ENCODE data around the gene TEK. TPM values are rescaled to one million over a fixed set of nuclear protein-coding genes. Genes with fewer than 3 reads are reported as not detected.

Gene TEK
- total RNA-seq, 4 donors from 2014 or later = 9.8 to 20.0 (median 16.7) TPM

- H3K4me3 ChIP-seq = peak overlapping the region in 2 of 4 donors; percentile 19 to 27
- WGBS, 2 donors = 44 to 52% methylated on average over 2 of the region's 2 CpGs
- peaks cover 0 to 10% (median 7%) of the 10 kb centered on the region in 4 donors for H3K4me1 ChIP-seq
- H3K27ac ChIP-seq = peak overlapping the region in 2 of 4 donors; percentile 69 to 80
- no peaks in the 10 kb centered on the region for H3K27me3 ChIP-seq
- no peaks in the 10 kb centered on the region for H3K9me3 ChIP-seq
- DNase-seq (ENCODE audit: low spot score in 2 of 2) = no peak
- no peaks in the 10 kb centered on the region for H3K36me3 ChIP-seq
- TF ChIP-seq CTCF (IDR thresholded peaks at IDR 0.05) = no peak
- TF ChIP-seq EP300 (IDR thresholded peaks at IDR 0.05) = no peak
- TF ChIP-seq POLR2A (IDR thresholded peaks at IDR 0.05) = no peak
Observed at GRCh38 chr9:27109621-27110020, 596 bp downstream of the TEK start.

GRCh38 chr9:27110181-27110580 is 1.2 kb downstream of the TEK start:
- Histone ChIP-seq H3K36me3 (no peaks in the 10 kb centered on the region), H3K9me3 (no peaks in the 10 kb centered on the region), H3K27me3 (no peaks in the 10 kb centered on the region), H3K4me1 (peaks cover 0 to 10% (median 7%) of the 10 kb centered on the region in 4 donors), H3K4me3 (peak overlapping the region in 1 of 4 donors; percentile 27), H3K27ac (peak overlapping the region in 2 of 4 donors; percentile 69 to 80)
- whole genome bisulfite sequencing, 2 donors = 60 to 66% methylated on average over 4 of the region's 4 CpGs
- no peak for DNase-seq (ENCODE audit: low spot score in 2 of 2)
- TF ChIP-seq CTCF (IDR thresholded peaks at IDR 0.05) (no peak), POLR2A (IDR thresholded peaks at IDR 0.05) (no peak), EP300 (IDR thresholded peaks at IDR 0.05) (no peak)

GRCh38 chr9:27112235-27112634 is 3.2 kb downstream of the TEK start:
- no peak for DNase-seq (ENCODE audit: low spot score in 2 of 2)
- Histone ChIP-seq H3K4me3 (no peak overlapping the region), H3K27ac (peak overlapping the region in 1 of 4 donors; percentile 20), H3K9me3 (no peaks in the 10 kb centered on the region), H3K27me3 (no peaks in the 10 kb centered on the region), H3K4me1 (peaks cover 0 to 10% (median 7%) of the 10 kb centered on the region in 4 donors), H3K36me3 (no peaks in the 10 kb centered on the region)
- 71 to 81% methylated on average over 2 of the region's 2 CpGs for WGBS, 2 donors
- TF ChIP-seq POLR2A (IDR thresholded peaks at IDR 0.05) = no peak
- TF ChIP-seq CTCF (IDR thresholded peaks at IDR 0.05) = no peak
- no peak for TF ChIP-seq EP300 (IDR thresholded peaks at IDR 0.05)

- no peak overlapping the region for H3K4me3 ChIP-seq
- no peaks in the 10 kb centered on the region for H3K9me3 ChIP-seq
- TF ChIP-seq POLR2A (IDR thresholded peaks at IDR 0.05) (no peak), CTCF (IDR thresholded peaks at IDR 0.05) (no peak), EP300 (IDR thresholded peaks at IDR 0.05) (peak in 1 of 2 donors; percentile 44)
- no peaks in the 10 kb centered on the region for H3K27me3 ChIP-seq
- no peak for DNase-seq (ENCODE audit: low spot score in 2 of 2)
- H3K27ac ChIP-seq = peak overlapping the region in 1 of 4 donors; percentile 56
- no peaks in the 10 kb centered on the region for H3K36me3 ChIP-seq
- WGBS, 2 donors = 55 to 67% methylated on average over 10 of the region's 10 CpGs
- H3K4me1 ChIP-seq = no peaks in the 10 kb centered on the region
Observed at GRCh38 chr9:27117489-27118135, 8.6 kb downstream of the TEK start.

DNA sequence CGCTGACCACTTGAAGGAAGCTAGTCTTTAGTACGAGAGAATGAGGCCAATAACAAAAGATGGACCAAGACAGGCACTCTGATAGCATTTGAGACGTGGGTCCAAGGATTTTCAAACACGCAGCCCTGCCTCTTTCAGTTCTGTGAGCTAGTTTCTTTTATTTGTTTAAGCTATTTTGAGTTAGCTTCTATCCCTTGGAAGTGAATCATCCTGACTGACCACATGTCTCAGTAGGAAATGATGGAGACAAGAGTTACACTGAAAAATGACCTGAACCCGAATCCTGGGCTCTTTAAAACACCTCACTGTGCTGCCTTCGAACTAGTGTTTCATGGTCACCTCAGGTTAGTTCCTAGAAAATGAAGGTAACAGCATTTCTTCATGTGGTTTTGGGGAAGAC is 9.9 kb downstream of the TEK start:
- H3K27me3 ChIP-seq = no peaks in the 10 kb centered on the region
- H3K27ac ChIP-seq = no peak overlapping the region
- no peaks in the 10 kb centered on the region for H3K4me1 ChIP-seq
- DNase-seq (ENCODE audit: low spot score in 2 of 2) = no peak
- no peak for TF ChIP-seq CTCF (IDR thresholded peaks at IDR 0.05)
- TF ChIP-seq POLR2A (IDR thresholded peaks at IDR 0.05) = no peak
- TF ChIP-seq EP300 (IDR thresholded peaks at IDR 0.05) = no peak
- 93 to 94% methylated on average over 6 of the region's 6 CpGs for WGBS, 2 donors
- no peaks in the 10 kb centered on the region for H3K36me3 ChIP-seq
- H3K4me3 ChIP-seq = no peak overlapping the region
- H3K9me3 ChIP-seq = no peaks in the 10 kb centered on the region

Data from tibial nerve (tissue), 4 donors.